ENCODE data around the gene CLRN1. TPM values are rescaled to one million over a fixed set of nuclear protein-coding genes. Genes with fewer than 3 reads are reported as not detected.

CLRN1 gene
- total and polyA plus RNA-seq, 4 donors, result not detected

DNA sequence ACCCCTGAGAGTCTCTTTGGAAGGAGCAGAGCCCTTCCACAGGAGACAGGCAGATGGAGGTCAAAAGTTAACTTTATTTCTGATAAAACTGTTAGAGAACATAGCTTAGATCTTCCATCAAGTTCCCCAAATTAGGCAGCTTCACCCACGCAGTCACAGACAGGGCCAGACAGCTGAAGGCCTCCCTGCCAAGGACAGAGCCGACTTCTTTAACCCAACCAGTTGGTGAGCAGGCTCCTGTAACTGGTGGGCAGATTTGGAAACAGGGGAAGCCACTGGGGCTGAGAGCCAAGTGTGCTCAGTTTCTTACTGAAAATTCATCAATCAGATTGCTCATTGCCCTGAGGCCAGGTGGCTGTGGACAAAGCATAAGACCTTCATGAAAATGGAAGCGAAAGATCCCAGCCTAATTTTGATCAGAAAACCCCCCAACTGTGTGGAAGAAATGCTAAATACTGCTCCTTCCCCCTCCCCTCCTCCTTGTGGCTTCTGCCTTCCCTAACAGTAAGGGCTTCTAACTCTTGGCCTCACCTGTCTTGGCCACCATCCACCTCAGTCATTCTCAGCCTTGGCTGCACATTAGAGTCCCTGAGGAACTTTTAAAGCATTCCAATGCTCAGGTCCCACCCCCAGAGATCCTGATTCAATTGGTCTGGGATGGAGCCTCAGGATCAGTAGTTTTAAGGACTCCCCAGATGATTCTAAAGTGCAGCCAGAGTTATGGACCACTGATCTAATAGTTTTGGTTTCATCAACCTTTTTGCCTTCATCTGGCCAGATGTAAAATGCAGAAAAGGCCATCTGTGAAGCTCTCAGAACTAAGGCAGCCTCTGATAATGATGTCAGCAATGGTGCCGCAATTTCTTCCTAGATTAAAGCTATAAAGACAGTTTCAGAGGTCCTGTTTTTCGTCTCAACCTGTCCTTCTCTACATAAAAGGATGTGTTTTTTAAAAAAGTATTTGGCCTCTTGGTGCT lies 11.5 kb downstream of the CLRN1 start:
- H3K4me3 ChIP-seq (ENCODE audit: low read depth in 1 of 3, low read length in 3 of 3), result no peak overlapping the region
- TF ChIP-seq GABPA (IDR thresholded peaks at IDR 0.05 in 1 of 2, conservative IDR thresholded peaks at IDR 0.05 in 1 of 2) (no peak), RXRA (IDR thresholded peaks at IDR 0.05) (no peak), EGR1 (IDR thresholded peaks at IDR 0.05; ENCODE audit: low read depth in 2 of 2) (no peak), HNF4A (conservative IDR thresholded peaks at IDR 0.05) (no peak), YY1 (IDR thresholded peaks at IDR 0.05) (no peak), SP1 (IDR thresholded peaks at IDR 0.05) (no peak), TAF1 (conservative IDR thresholded peaks at IDR 0.05) (no peak), NR2F2 (IDR thresholded peaks at IDR 0.05) (no peak)
- TF ChIP-seq, protein P1, sequence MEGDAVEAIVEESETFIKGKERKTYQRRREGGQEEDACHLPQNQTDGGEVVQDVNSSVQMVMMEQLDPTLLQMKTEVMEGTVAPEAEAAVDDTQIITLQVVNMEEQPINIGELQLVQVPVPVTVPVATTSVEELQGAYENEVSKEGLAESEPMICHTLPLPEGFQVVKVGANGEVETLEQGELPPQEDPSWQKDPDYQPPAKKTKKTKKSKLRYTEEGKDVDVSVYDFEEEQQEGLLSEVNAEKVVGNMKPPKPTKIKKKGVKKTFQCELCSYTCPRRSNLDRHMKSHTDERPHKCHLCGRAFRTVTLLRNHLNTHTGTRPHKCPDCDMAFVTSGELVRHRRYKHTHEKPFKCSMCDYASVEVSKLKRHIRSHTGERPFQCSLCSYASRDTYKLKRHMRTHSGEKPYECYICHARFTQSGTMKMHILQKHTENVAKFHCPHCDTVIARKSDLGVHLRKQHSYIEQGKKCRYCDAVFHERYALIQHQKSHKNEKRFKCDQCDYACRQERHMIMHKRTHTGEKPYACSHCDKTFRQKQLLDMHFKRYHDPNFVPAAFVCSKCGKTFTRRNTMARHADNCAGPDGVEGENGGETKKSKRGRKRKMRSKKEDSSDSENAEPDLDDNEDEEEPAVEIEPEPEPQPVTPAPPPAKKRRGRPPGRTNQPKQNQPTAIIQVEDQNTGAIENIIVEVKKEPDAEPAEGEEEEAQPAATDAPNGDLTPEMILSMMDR (IDR thresholded peaks at IDR 0.05; ENCODE audit: low read depth, low read length, missing input control), result no peak
- TF ChIP-seq, protein P2, sequence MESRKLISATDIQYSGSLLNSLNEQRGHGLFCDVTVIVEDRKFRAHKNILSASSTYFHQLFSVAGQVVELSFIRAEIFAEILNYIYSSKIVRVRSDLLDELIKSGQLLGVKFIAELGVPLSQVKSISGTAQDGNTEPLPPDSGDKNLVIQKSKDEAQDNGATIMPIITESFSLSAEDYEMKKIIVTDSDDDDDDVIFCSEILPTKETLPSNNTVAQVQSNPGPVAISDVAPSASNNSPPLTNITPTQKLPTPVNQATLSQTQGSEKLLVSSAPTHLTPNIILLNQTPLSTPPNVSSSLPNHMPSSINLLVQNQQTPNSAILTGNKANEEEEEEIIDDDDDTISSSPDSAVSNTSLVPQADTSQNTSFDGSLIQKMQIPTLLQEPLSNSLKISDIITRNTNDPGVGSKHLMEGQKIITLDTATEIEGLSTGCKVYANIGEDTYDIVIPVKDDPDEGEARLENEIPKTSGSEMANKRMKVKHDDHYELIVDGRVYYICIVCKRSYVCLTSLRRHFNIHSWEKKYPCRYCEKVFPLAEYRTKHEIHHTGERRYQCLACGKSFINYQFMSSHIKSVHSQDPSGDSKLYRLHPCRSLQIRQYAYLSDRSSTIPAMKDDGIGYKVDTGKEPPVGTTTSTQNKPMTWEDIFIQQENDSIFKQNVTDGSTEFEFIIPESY (IDR thresholded peaks at IDR 0.05), result no peak
- TF ChIP-seq, protein P3, sequence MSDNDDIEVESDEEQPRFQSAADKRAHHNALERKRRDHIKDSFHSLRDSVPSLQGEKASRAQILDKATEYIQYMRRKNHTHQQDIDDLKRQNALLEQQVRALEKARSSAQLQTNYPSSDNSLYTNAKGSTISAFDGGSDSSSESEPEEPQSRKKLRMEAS (IDR thresholded peaks at IDR 0.05), result no peak
- TF ChIP-seq, protein P4, sequence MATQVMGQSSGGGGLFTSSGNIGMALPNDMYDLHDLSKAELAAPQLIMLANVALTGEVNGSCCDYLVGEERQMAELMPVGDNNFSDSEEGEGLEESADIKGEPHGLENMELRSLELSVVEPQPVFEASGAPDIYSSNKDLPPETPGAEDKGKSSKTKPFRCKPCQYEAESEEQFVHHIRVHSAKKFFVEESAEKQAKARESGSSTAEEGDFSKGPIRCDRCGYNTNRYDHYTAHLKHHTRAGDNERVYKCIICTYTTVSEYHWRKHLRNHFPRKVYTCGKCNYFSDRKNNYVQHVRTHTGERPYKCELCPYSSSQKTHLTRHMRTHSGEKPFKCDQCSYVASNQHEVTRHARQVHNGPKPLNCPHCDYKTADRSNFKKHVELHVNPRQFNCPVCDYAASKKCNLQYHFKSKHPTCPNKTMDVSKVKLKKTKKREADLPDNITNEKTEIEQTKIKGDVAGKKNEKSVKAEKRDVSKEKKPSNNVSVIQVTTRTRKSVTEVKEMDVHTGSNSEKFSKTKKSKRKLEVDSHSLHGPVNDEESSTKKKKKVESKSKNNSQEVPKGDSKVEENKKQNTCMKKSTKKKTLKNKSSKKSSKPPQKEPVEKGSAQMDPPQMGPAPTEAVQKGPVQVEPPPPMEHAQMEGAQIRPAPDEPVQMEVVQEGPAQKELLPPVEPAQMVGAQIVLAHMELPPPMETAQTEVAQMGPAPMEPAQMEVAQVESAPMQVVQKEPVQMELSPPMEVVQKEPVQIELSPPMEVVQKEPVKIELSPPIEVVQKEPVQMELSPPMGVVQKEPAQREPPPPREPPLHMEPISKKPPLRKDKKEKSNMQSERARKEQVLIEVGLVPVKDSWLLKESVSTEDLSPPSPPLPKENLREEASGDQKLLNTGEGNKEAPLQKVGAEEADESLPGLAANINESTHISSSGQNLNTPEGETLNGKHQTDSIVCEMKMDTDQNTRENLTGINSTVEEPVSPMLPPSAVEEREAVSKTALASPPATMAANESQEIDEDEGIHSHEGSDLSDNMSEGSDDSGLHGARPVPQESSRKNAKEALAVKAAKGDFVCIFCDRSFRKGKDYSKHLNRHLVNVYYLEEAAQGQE (IDR thresholded peaks at IDR 0.05), result no peak
- no peak for DNase-seq (ENCODE audit: low spot score)
- no peak overlapping the region for H3K9ac ChIP-seq (ENCODE audit: low read depth in 1 of 2, low read length in 2 of 2)
- no peak overlapping the region for H3K27ac ChIP-seq (ENCODE audit: low read depth in 1 of 2, low read length in 2 of 2)
- no peaks in the 10 kb centered on the region for H3K9me3 ChIP-seq (ENCODE audit: control insufficient read depth in 4 of 4, low read length in 3 of 4)
- no peaks in the 10 kb centered on the region for H3K27me3 ChIP-seq (ENCODE audit: control insufficient read depth in 4 of 4, insufficient read depth in 4 of 4, low read length in 3 of 4)
- 75% methylated on average over 5 of the region's 5 CpGs for WGBS
- no peaks in the 10 kb centered on the region for H3K4me1 ChIP-seq (ENCODE audit: control insufficient read depth in 4 of 4, insufficient read depth in 4 of 4, low read length in 3 of 4)
- no peaks in the 10 kb centered on the region for H3K36me3 ChIP-seq (ENCODE audit: control insufficient read depth in 4 of 4, insufficient read depth in 3 of 4, low read depth in 1 of 4, low read length in 3 of 4)

DNA sequence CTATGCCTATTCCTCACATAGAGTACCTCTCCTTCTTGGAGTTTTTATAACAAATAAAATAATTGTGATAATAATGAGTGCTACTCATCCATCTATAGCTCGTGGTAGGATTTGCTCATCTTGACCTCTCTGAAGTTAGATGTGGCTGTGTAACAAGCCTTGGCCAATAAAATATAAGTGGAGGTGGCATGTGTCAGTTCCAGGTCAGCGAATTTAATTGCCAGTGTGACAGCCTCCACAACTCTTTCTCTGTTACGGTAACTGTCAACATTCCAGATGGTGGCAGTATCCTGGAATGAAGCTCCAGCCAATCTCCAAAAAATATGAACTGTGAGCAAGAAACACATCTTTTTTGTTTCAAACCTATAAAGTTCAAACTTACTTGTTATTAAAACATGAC lies 13.8 kb downstream of the CLRN1 start:
- no peaks in the 10 kb centered on the region for H3K27me3 ChIP-seq (ENCODE audit: control insufficient read depth in 4 of 4, insufficient read depth in 4 of 4, low read length in 3 of 4)
- WGBS, result 84% methylated on average over 3 of the region's 3 CpGs
- no peak overlapping the region for H3K27ac ChIP-seq (ENCODE audit: low read depth in 1 of 2, low read length in 2 of 2)
- no peak overlapping the region for H3K4me3 ChIP-seq (ENCODE audit: low read depth in 1 of 3, low read length in 3 of 3)
- H3K36me3 ChIP-seq (ENCODE audit: control insufficient read depth in 4 of 4, insufficient read depth in 3 of 4, low read depth in 1 of 4, low read length in 3 of 4), result no peaks in the 10 kb centered on the region
- TF ChIP-seq SP1 (IDR thresholded peaks at IDR 0.05) (no peak), RAD21 (IDR thresholded peaks at IDR 0.05) (no peak), YY1 (IDR thresholded peaks at IDR 0.05) (no peak), NR2F2 (IDR thresholded peaks at IDR 0.05) (no peak), RXRA (IDR thresholded peaks at IDR 0.05) (no peak), FOXA2 (IDR thresholded peaks at IDR 0.05) (no peak), JUND (IDR thresholded peaks at IDR 0.05) (no peak), TAF1 (conservative IDR thresholded peaks at IDR 0.05) (no peak), HNF4A (conservative IDR thresholded peaks at IDR 0.05) (no peak)
- TF ChIP-seq, protein P1 (IDR thresholded peaks at IDR 0.05; ENCODE audit: low read depth, low read length, missing input control), result no peak
- TF ChIP-seq, protein P2 (IDR thresholded peaks at IDR 0.05), result no peak
- H3K9me3 ChIP-seq (ENCODE audit: control insufficient read depth in 4 of 4, low read length in 3 of 4), result no peaks in the 10 kb centered on the region
- H3K9ac ChIP-seq (ENCODE audit: low read depth in 1 of 2, low read length in 2 of 2), result no peak overlapping the region
- no peaks in the 10 kb centered on the region for H3K4me1 ChIP-seq (ENCODE audit: control insufficient read depth in 4 of 4, insufficient read depth in 4 of 4, low read length in 3 of 4)
- no peak for DNase-seq (ENCODE audit: low spot score)
